WI38 (cell line): ENCODE measurements around the gene NIN.

Experiments
- H3K4me3 ChIP-seq: 2 replicates; pipeline ENCODE4 v1.5.1; 2011; ENCODE audit warnings: low read depth, mild to moderate bottlenecking, control low read depth, low read length
- CTCF ChIP-seq: IDR thresholded peaks from 2 replicates; pipeline ENCODE4 v1.5.1; 2012; ENCODE audit warnings: low read depth, mild to moderate bottlenecking, control low read depth, low read length

NIN gene

GRCh38 chr14:50766338-50766886 lies 64.5 kb downstream of the NIN start:
- no peak overlapping the region for H3K4me3 ChIP-seq
- TF ChIP-seq CTCF: no peak

- no peak overlapping the region for H3K4me3 ChIP-seq
- no peak for TF ChIP-seq CTCF
Observed at GRCh38 chr14:50763382-50764007, 67.5 kb downstream of the NIN start.

GRCh38 chr14:50762931-50763300 lies 68.0 kb downstream of the NIN start:
- no peak overlapping the region for H3K4me3 ChIP-seq
- no peak for TF ChIP-seq CTCF

GRCh38 chr14:50762001-50762930 lies 68.7 kb downstream of the NIN start:
- no peak for TF ChIP-seq CTCF
- H3K4me3 ChIP-seq: no peak overlapping the region

- no peak overlapping the region for H3K4me3 ChIP-seq
- TF ChIP-seq CTCF: no peak
Observed at GRCh38 chr14:50759800-50760543, 71.0 kb downstream of the NIN start.

GRCh38 chr14:50758945-50759344 lies 72.0 kb downstream of the NIN start:
- H3K4me3 ChIP-seq: no peak overlapping the region
- TF ChIP-seq CTCF: no peak
